NB4 (cell line): Measurements from ENCODE around the gene HUS1.
A peak's percentile ranks its signal among the peaks of the same experiment; 100 is the strongest.

Experiments used
- CTCF ChIP-seq: IDR thresholded peaks from one replicate; pipeline ENCODE4 v1.5.1; 2012; ENCODE audit warnings: low read depth, low read length
- MYC ChIP-seq: IDR thresholded peaks from 2 replicates; pipeline ENCODE4 v1.6.1; 2011; ENCODE audit warnings: low read depth, low read length
- POLR2A ChIP-seq: IDR thresholded peaks from 2 replicates; pipeline ENCODE4 v1.6.1; 2011; ENCODE audit warnings: mild to moderate bottlenecking; ENCODE audit not compliant: insufficient read length; ENCODE audit errors: extremely low read depth

- TF ChIP-seq MYC (no peak), CTCF (peak; percentile 47), POLR2A (no peak)
These were observed 9.3 kb upstream of the HUS1 start for GRCh38 chr7:47988496-47989386.
